ENCODE results near the gene SVIL. TPM values are rescaled to one million over a fixed set of nuclear protein-coding genes. Genes with fewer than 3 reads are reported as not detected.

Gene SVIL
- polyA plus RNA-seq, 1 donor from 2014 or later: 7.3 TPM

- H3K4me2 ChIP-seq (ENCODE audit: low read length): no peak overlapping the region
- H3K79me2 ChIP-seq (replicated peaks; ENCODE audit: insufficient read depth, low read length): no peaks in the 10 kb centered on the region
These were observed 163.8 kb downstream of the SVIL start for GRCh38 chr10:29470843-29471543.

DNA sequence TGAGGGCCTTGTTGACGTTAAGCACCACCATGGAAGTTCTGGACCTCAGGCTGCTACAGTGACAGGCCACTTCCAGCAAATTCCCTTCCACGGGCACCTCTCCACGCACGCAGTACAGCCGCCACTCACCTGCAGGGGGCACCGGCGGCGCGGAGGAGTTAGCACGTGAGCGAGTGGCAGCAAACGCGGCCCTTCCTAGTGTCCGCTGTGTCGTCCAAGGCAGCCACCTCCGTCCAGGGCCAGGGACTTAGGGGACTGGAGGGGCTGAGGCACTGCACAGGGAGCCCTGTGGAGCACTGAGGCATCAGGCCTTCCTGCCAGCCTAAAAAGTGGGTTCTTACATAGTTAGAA, 164.4 kb downstream of the SVIL start:
- H3K9me3 ChIP-seq (ENCODE audit: low read length): no peaks in the 10 kb centered on the region
- H3K9ac ChIP-seq (ENCODE audit: low read length): no peak overlapping the region
- no peak for TF ChIP-seq REST (IDR thresholded peaks at IDR 0.05; ENCODE audit: borderline replicate concordance)
- TF ChIP-seq TAF1 (IDR thresholded peaks at IDR 0.05; ENCODE audit: low read depth): no peak
- TF ChIP-seq SMC3 (conservative IDR thresholded peaks at IDR 0.05; ENCODE audit: poor library complexity): peak; percentile 24
- TF ChIP-seq EP300 (conservative IDR thresholded peaks at IDR 0.05; ENCODE audit: poor library complexity, severe bottlenecking): no peak
- H3K36me3 ChIP-seq (ENCODE audit: insufficient read depth, low read length): no peaks in the 10 kb centered on the region
- H3K9me2 ChIP-seq (ENCODE audit: insufficient read depth, low read length): no peaks in the 10 kb centered on the region
- no peaks in the 10 kb centered on the region for H3F3A ChIP-seq (ENCODE audit: insufficient read depth, low read length, poor library complexity, severe bottlenecking)
- no peaks in the 10 kb centered on the region for H3K27me3 ChIP-seq (ENCODE audit: insufficient read depth, low read depth, low read length)
- H3K4me3 ChIP-seq (ENCODE audit: low read length): no peak overlapping the region
- H3K27ac ChIP-seq (ENCODE audit: low read length): no peak overlapping the region
- no peak overlapping the region for H3K4me2 ChIP-seq (ENCODE audit: low read length)
- no peaks in the 10 kb centered on the region for H4K20me1 ChIP-seq (ENCODE audit: insufficient read depth)
- no peak overlapping the region for H2AFZ ChIP-seq (ENCODE audit: low read depth, low read length)
- H3K79me2 ChIP-seq (replicated peaks; ENCODE audit: insufficient read depth, low read length): no peaks in the 10 kb centered on the region

More at GRCh38 chr10:29470843-29471543, 163.8 kb downstream of the SVIL start:
- no peaks in the 10 kb centered on the region for H3K27me3 ChIP-seq (ENCODE audit: insufficient read depth, low read depth, low read length)
- TF ChIP-seq EZH2 (IDR thresholded peaks at IDR 0.05; ENCODE audit: borderline replicate concordance, insufficient read depth, low read length, poor library complexity, severe bottlenecking): no peak
- no peak for TF ChIP-seq MXI1 (conservative IDR thresholded peaks at IDR 0.05; ENCODE audit: poor library complexity, severe bottlenecking)
- no peak for TF ChIP-seq EP300 (conservative IDR thresholded peaks at IDR 0.05; ENCODE audit: poor library complexity, severe bottlenecking)
- no peak for TF ChIP-seq REST (IDR thresholded peaks at IDR 0.05; ENCODE audit: borderline replicate concordance)
- TF ChIP-seq POLR2AphosphoS5 (IDR thresholded peaks at IDR 0.05): no peak
- no peak for TF ChIP-seq CTCF (IDR thresholded peaks at IDR 0.05; ENCODE audit: poor library complexity, severe bottlenecking)
- TF ChIP-seq RAD21 (conservative IDR thresholded peaks at IDR 0.05): no peak
- TF ChIP-seq TAF1 (IDR thresholded peaks at IDR 0.05; ENCODE audit: low read depth): no peak
- no peak for TF ChIP-seq SMC3 (conservative IDR thresholded peaks at IDR 0.05; ENCODE audit: poor library complexity)
- no peak overlapping the region for H3K27ac ChIP-seq (ENCODE audit: low read length)
- no peaks in the 10 kb centered on the region for H4K20me1 ChIP-seq (ENCODE audit: insufficient read depth)
- no peaks in the 10 kb centered on the region for H3K9me3 ChIP-seq (ENCODE audit: low read length)
- H2AFZ ChIP-seq (ENCODE audit: low read depth, low read length): no peak overlapping the region
- no peaks in the 10 kb centered on the region for H3K9me2 ChIP-seq (ENCODE audit: insufficient read depth, low read length)
- H3K36me3 ChIP-seq (ENCODE audit: insufficient read depth, low read length): no peaks in the 10 kb centered on the region
- no peak overlapping the region for H3K4me3 ChIP-seq (ENCODE audit: low read length)
- H3K9ac ChIP-seq (ENCODE audit: low read length): no peak overlapping the region
- no peaks in the 10 kb centered on the region for H3F3A ChIP-seq (ENCODE audit: insufficient read depth, low read length, poor library complexity, severe bottlenecking)
